ENCODE measurements around the gene GRK5.

Gene GRK5

DNA sequence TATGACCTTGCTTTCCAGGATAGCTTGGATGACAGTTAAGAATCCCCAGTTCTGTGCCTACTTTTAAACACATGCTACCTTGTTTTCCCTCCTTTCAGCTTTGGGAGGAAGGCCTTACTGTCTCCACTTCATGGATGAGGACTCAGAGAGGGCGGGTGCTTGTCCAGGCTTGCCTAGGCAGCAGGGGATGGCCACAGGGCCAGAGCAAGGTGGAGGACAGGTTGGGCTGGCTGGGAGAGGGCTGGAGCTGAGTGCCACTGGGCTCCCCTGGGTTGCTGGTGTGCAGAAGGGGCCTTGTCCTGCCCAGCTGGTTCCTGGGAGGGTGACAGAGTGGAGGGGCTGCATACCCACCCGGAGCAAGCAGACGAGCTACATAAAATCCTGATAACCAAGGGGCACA, 117.8 kb downstream of the GRK5 start:
- TF ChIP-seq GATA3 (IDR thresholded peaks at IDR 0.05; ENCODE audit: low read depth, low read length) (no peak), GATA2 (IDR thresholded peaks at IDR 0.05; ENCODE audit: low read depth, low read length) (no peak)

DNA sequence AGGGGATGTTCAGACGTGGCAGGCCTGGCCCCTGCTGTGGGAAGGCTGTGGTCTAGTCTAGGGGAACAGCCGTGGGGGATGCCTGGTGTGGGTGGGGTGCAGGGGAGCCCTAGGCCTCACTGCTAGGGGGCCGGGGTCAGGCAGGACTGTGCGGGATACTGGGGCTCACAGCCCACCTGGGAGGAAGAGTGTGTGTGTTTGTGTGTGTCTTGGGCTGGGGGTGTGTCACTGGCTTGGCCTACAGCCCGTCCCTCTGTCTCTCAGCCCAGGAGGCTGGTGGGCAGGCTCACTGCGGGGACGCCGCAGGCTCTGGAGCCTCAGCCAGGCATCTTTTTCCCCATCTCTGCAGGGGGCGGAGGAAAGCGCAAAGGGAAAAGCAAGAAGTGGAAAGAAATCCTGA, 118.8 kb downstream of the GRK5 start:
- no peak for TF ChIP-seq GATA2 (IDR thresholded peaks at IDR 0.05; ENCODE audit: low read depth, low read length)
- TF ChIP-seq GATA3 (IDR thresholded peaks at IDR 0.05; ENCODE audit: low read depth, low read length) = no peak

DNA sequence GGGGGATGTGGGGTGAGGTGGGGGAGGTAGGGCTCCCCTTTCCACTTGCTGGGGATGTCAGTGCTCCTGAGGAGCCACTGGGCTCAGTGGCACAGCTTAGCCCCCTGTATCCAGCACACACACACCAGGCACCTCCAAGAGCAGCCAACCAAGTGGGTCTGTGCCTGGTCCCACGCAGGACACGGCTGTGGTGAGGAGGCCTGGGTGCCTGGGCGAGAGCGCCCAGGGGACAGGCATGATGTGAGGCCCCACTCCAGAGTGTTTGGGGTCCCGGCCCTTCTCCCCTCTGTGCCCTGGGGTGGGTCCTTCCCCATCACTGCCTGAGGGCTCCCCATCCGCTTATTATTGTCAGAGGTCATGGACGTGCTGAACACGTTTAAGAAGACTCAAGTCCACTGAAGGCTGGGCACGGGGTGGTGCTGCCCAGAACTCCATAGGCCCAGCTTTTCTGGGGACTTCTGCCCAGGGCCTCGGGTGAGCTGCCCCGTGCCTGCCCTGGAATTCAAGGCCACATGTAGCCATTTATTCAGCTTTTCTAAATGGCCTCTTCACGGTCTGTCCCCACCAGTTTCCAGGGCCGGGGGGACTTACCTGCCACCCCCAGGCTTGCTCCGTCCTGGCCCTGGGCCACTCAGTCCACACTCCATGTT, 119.8 kb downstream of the GRK5 start:
- TF ChIP-seq GATA3 (IDR thresholded peaks at IDR 0.05; ENCODE audit: low read depth, low read length) (no peak), GATA2 (IDR thresholded peaks at IDR 0.05; ENCODE audit: low read depth, low read length) (no peak)

DNA sequence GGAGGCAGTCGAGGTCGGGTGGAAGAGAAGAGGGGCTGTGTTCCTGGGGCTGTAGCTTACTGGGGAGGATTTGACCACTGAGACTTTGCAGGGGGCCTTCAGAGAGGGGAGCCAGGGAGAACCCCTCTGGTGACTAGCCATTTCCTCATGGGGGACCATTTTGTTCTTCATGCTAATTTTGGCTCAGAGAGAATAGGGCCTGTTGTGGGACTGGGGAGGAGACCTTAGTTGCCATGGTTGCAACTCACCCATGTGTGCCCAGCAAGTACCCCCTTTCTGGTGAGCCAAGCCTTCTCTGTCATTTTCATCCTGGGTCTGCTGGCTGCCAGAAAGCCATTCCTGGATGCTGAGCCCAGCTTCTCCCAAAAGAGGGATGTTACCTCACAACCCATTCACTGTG, 120.9 kb downstream of the GRK5 start:
- no peak for TF ChIP-seq GATA2 (IDR thresholded peaks at IDR 0.05; ENCODE audit: low read depth, low read length)
- no peak for TF ChIP-seq GATA3 (IDR thresholded peaks at IDR 0.05; ENCODE audit: low read depth, low read length)

DNA sequence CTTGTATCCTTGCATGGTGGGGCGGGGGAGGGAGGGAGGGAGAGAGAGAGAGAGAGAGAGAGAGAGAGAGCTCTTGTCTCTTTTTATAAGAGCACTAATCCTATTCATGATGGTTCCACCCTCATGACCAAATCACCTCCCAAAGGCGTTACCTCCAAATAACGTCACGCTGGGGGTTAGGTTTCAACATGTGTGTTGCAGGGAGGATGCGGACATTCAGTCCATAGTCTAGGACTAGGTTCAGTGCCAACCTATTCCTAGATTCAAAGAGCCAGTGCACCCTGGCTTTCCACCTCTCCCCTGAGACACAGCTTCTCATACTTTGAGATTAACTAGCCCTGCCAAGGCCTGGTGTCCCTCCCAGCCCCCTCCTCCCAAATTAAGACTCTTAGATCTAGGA, 123.0 kb downstream of the GRK5 start:
- TF ChIP-seq GATA2 (IDR thresholded peaks at IDR 0.05; ENCODE audit: low read depth, low read length) = no peak

DNA sequence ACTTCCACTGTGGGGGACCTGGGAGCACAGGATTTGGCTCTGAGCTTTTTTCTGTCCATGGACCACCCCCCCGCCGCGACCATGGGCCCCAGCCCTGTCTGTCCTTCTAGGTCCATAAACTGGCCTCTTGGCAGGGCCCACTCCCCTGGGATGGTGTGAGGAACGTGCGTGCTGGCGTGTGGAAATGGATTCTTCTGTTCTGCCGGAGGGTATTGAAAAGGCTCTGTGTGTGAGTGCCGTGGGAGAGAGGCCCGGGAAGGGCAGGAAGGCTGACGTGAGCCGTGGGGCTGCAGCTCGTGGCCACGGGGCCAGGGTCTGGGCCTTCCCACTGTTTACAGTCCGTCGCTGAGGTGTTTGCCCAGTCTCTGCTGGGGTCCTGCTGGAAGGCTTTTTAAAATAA, 123.7 kb downstream of the GRK5 start:
- TF ChIP-seq GATA3 (IDR thresholded peaks at IDR 0.05; ENCODE audit: low read depth, low read length) (no peak), GATA2 (IDR thresholded peaks at IDR 0.05; ENCODE audit: low read depth, low read length) (no peak)

DNA sequence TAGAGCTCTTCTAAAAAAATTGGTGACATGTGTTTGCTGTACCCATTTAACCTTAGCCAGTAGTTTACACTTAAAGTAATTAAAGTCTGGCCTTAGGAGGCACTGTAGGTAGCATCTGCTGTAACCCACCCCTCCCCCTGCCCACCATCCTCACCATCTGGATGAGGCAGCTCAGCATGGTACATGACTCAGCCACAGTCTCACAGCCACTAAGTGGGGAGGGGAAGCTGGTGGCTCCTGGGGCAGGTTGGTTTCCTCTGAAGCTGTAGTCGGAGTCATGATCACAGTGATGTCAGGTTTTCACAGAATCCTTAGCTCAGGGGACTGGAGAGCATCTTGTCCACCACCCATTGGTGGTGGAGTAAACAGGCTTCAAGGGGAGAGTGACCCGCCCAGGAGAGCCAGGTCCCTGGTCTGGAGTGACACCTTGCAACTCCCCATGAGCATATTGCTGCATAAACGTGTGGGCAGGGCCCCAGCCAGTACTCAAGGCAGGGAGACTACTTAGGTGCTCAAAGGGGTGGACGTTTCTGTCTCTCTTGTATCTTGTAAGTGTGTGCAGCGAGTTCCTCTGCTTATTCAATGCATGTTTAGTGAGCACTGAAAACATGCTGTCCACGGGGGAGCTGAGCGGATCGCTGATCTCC, 125.9 kb downstream of the GRK5 start:
- TF ChIP-seq GATA3 (IDR thresholded peaks at IDR 0.05; ENCODE audit: low read depth, low read length) = no peak
- TF ChIP-seq GATA2 (IDR thresholded peaks at IDR 0.05; ENCODE audit: low read depth, low read length) = no peak

DNA sequence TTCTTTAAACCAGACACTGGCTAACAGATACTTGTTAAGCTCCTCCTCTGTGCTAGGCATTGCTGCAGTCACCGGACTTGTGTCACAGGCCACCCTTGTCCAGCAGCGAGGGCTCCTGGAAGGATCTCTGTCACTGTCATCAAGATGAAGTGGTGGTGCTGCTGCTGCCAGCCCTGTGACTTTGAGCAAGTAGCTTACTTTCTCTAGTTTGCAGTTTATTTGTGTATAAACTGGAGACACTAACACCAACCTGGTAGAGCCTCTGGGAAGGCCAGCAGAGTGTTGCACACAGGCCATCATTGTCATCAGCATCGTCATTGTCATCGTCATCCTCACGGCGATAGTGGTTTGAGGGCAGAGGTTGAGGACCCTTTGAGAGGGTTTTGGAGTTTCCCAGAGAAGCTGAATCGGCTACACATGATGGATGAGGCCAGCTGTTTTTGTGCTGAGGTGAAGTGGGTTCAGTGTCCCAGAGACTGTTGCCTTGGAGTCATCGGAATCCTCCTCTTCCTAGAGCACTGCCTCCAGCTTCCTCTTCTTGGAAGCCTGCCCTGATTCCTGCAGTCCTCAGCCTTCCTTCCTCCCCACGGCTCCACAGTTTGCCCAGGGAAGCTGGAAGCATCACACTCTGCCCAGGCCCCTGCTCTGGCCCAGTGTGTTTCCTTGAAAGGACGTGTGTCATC, 128.4 kb downstream of the GRK5 start:
- TF ChIP-seq GATA2 (IDR thresholded peaks at IDR 0.05; ENCODE audit: low read depth, low read length) = no peak
- TF ChIP-seq GATA3 (IDR thresholded peaks at IDR 0.05; ENCODE audit: low read depth, low read length) = no peak

DNA sequence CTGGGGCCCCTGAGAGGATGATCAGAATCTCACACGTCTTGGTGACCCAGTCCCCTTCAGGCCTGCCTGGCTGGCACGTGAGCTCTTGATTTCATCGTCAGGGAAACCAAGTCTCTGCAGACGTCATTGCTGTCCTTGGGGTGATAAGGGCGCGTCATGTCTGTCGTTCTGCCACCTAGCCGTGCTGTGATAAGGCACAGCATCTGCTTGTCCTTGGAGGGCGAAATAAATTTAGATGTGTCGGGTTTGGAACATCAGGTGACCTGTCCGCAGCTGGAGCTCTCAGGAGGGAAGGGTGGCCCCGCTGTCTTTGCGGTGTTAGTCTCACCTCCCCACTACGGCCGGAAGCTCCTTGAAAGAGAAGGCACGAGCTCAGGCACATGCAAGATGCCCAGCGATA, 129.2 kb downstream of the GRK5 start:
- TF ChIP-seq GATA3 (IDR thresholded peaks at IDR 0.05; ENCODE audit: low read depth, low read length) = no peak
- no peak for TF ChIP-seq GATA2 (IDR thresholded peaks at IDR 0.05; ENCODE audit: low read depth, low read length)

DNA sequence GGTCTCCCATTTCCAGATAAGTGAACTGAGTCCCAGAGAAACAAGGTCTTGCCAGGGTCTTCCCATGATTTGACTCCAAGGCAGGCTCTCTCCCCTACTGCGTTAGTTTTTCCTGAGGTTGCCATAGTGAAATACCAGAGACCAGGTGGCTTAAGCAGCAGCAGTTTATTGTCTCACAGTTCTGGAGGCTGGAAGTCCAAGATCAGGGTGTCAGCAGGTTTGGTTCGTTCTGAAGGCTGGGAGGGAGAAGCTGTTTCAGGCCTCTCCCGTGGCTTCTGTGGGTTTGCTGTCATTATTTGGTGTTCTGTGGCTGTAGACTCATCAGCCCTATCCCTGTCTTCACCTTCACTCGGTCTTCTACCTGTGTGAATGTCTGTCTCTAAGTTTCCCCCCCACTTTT, 129.9 kb downstream of the GRK5 start:
- no peak for TF ChIP-seq GATA3 (IDR thresholded peaks at IDR 0.05; ENCODE audit: low read depth, low read length)
- no peak for TF ChIP-seq GATA2 (IDR thresholded peaks at IDR 0.05; ENCODE audit: low read depth, low read length)

DNA sequence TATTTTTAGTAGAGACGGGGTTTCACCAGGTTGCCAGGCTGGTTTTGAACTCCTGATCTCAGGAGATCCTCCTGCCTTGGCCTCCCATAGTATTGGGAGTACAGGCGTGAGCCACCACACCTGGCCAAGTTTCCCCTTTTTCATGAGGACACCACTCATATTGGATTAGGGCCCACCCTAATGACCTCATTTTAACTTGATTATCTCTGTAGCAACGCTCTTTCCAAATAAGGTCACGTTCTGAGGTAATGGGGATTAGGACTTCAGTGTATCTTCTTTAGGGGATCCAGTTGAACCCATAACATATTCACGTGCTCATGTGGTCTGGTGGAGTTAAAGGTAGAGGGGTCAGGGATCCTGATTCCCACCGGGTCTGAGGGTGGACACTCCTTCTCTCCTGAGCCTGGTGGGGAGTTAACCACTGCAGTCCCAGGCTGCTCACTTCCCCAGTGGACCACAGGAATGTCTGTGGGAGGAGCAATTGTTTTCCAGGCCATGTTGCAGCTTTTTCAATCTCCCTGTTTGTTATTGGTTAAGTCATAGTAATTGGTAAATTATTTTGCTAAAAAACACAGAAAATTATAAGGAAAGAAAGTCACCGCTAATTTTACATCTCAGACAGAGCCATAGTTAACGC, 130.5 kb downstream of the GRK5 start:
- TF ChIP-seq GATA3 (IDR thresholded peaks at IDR 0.05; ENCODE audit: low read depth, low read length) (no peak), GATA2 (IDR thresholded peaks at IDR 0.05; ENCODE audit: low read depth, low read length) (no peak)

DNA sequence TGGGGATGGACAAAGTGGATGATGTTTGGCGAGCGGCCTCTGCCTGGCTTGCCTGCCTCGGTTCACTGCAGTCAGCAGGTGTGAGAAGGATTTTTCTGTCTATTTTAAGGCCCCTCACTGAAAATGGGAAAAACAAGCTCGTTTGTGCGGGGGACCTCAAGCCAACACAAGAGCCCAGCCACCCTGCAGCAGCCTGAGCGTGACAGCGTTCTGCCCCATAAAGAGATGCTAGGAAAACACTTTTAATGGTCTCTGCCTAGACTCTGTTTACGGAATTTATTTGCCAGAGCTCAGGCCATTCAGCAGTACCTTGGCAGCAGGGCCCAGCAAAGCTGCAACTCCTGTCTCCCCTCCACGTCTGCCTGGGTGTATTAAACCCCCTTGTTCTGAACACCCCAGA, 131.7 kb downstream of the GRK5 start:
- TF ChIP-seq GATA3 (IDR thresholded peaks at IDR 0.05; ENCODE audit: low read depth, low read length) = no peak
- TF ChIP-seq GATA2 (IDR thresholded peaks at IDR 0.05; ENCODE audit: low read depth, low read length) = no peak

DNA sequence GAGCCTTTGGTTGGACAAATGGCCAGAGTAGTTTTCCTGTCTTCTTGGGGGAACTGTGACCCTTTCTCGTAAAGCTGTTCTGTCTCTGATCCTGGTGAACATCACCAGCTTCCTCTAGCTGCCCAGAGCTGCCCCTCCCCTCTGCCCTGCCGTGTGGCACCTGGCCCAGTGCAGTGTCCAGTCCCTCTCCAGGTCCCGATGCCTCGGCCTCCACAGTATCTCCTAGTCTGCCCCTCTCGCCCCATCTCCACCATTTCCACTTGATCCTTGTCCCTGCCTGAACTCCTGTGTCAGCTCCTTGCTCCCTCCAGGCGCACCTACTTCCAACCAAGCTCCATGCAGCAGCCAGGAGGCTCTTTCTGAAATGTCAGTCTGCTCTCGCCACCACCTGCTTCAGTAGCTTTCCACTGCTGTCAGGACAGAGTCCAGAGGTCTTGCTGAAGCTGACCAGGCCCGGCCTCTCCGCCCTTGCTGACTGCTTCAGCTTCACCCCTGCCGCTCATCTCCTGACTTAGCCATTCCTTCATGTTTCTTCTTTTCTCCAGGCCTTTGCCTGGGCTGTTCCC, 133.6 kb downstream of the GRK5 start:
- TF ChIP-seq GATA2 (IDR thresholded peaks at IDR 0.05; ENCODE audit: low read depth, low read length) (no peak), GATA3 (IDR thresholded peaks at IDR 0.05; ENCODE audit: low read depth, low read length) (no peak)

All from SH-SY5Y (cell line).